COLO829 (cell line): Measurements from ENCODE around the gene HOXB4.

Experiments used
- DNase-seq: peaks from one replicate; pipeline ENCODE4 v3.0.0; 2012; ENCODE audit warnings: low spot score

The HOXB4 gene

GRCh38 chr17:48528936-48529682 lies 49.0 kb downstream of the HOXB4 start:
- no peak for DNase-seq

DNA sequence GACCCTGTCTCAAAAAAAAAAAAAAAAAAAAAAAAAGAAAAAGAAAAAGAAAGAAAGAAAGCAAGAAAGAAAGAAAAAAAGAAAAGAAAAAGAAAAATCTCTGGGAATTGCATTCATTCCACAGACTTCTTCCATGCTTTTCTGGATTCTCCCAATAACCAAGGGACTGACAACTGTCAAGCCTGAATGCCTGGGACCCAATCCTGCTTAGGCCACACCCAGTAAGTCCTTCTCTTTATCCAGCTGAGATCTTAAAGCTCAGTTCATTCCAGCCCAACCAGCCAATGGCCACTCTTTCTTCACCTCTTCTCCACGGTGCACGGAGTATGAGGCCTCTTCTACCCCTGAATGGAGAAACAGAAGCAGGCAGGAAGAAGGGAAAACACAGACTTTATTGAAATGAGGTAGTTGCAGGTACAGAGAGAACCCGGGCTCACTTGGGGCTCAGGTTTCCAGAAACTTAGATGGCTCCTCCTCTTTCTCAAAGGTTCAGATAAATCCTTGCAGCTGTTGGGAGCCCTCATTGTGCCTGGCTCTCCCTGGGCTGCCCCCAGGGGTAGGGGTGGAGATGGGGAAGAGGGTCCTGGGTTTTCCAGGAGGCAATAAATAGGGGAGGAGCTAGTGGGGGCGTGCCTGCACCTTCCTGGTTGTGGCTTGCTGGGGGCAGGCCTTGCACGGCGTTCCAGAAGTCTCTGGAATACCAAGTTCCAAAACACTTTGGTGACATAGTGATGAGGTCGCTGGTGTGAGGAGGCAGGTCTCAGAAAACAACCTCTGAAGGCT lies 49.8 kb downstream of the HOXB4 start:
- DNase-seq = no peak

DNA sequence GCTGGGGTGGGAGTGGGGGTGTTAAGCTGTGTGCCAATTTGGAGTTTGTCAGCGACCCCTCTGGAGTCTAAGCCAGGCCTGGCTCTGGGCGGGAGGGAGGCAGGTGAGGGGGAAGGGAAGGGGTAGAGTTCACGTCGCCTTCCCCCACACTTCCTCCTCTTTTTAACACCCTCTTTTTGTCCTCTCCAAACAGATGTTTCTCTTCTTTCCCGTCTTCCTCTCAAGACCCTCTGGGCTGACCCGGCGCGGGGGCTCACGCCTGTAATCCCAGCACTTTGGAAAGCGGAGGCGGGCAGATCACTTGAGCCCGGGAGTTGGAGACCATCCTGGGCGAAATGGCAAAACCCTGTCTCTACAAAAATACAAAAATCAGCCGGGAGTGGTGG lies 50.6 kb downstream of the HOXB4 start:
- no peak for DNase-seq

GRCh38 chr17:48526608-48527546 lies 51.3 kb downstream of the HOXB4 start:
- no peak for DNase-seq
